Measurements from ENCODE around the gene WDFY1. TPM values are rescaled to one million over a fixed set of nuclear protein-coding genes. Genes with fewer than 3 reads are reported as not detected.
A peak's percentile ranks its signal among the peaks of the same experiment; 100 is the strongest.

WDFY1 gene
- total and polyA plus RNA-seq, 11 donors: 5.6 to 30.5 (median 14.2) TPM

- no peaks in the 10 kb centered on the region for H3K9me3 ChIP-seq
- H3K4me1 ChIP-seq: peaks cover 0 to 17% (median 0%) of the 10 kb centered on the region in 12 donors
- no peaks in the 10 kb centered on the region for H3K27me3 ChIP-seq
- WGBS, 4 donors: 0 to 53% (median 2%) methylated on average over 2 of the region's 2 CpGs
- peak overlapping the region in 1 of 12 donors; percentile 7 for H3K27ac ChIP-seq
- intact Hi-C loops (cut with DNase I): no loop called here
- H3K4me3 ChIP-seq: no peak overlapping the region
- no peak for DNase-seq
- TF ChIP-seq POLR2A (IDR thresholded peaks at IDR 0.05): no peak
- no peak for TF ChIP-seq CTCF (IDR thresholded peaks at IDR 0.05)
- ATAC-seq: no peak
- peaks cover 0 to 96% (median 80%) of the 10 kb centered on the region in 9 donors for H3K36me3 ChIP-seq
Measured at GRCh38 chr2:223886726-223887125, 58.4 kb downstream of the WDFY1 start.

- Histone ChIP-seq H3K4me3 (no peak overlapping the region), H3K9me3 (no peaks in the 10 kb centered on the region), H3K4me1 (peaks cover 0 to 13% (median 0%) of the 10 kb centered on the region in 12 donors), H3K27ac (no peak overlapping the region), H3K36me3 (peaks cover 0 to 96% (median 88%) of the 10 kb centered on the region in 9 donors), H3K27me3 (no peaks in the 10 kb centered on the region)
- no peak for TF ChIP-seq CTCF (IDR thresholded peaks at IDR 0.05)
- no peak for TF ChIP-seq POLR2A (IDR thresholded peaks at IDR 0.05)
- no peak for DNase-seq
- intact Hi-C loops (cut with DNase I): no loop called here
- 90 to 93% (median 92%) methylated on average over 3 of the region's 3 CpGs for WGBS, 4 donors
- ATAC-seq: no peak
Measured at GRCh38 chr2:223884399-223884798, 60.7 kb downstream of the WDFY1 start.

GRCh38 chr2:223882715-223883114, 62.4 kb downstream of the WDFY1 start:
- TF ChIP-seq POLR2A (IDR thresholded peaks at IDR 0.05) (no peak), CTCF (IDR thresholded peaks at IDR 0.05) (no peak)
- 93 to 97% (median 96%) methylated on average over 5 of the region's 5 CpGs for WGBS, 4 donors
- H3K27me3 ChIP-seq: no peaks in the 10 kb centered on the region
- ATAC-seq (no peak), DNase-seq (no peak)
- H3K9me3 ChIP-seq: no peaks in the 10 kb centered on the region
- H3K4me3 ChIP-seq: no peak overlapping the region
- intact Hi-C loops (cut with DNase I): no loop called here
- no peak overlapping the region for H3K27ac ChIP-seq
- H3K36me3 ChIP-seq: peaks cover 0 to 100% (median 96%) of the 10 kb centered on the region in 9 donors
- peaks cover 0 to 7% (median 0%) of the 10 kb centered on the region in 12 donors for H3K4me1 ChIP-seq

- ATAC-seq: no peak
- H3K36me3 ChIP-seq: peaks cover 0 to 100% (median 99%) of the 10 kb centered on the region in 9 donors
- WGBS, 4 donors: 70 to 80% (median 77%) methylated on average over 4 of the region's 4 CpGs
Measured at GRCh38 chr2:223880796-223881195, 64.3 kb downstream of the WDFY1 start.

More at GRCh38 chr2:223880796-223881195, 64.3 kb downstream of the WDFY1 start:
- Histone ChIP-seq H3K27ac (no peak overlapping the region), H3K4me1 (no peaks in the 10 kb centered on the region), H3K27me3 (no peaks in the 10 kb centered on the region), H3K9me3 (no peaks in the 10 kb centered on the region), H3K4me3 (no peak overlapping the region)
- DNase-seq: no peak
- TF ChIP-seq POLR2A (IDR thresholded peaks at IDR 0.05) (no peak), CTCF (IDR thresholded peaks at IDR 0.05) (no peak)
- intact Hi-C loops (cut with DNase I): no loop called here

Measured in heart left ventricle (tissue), 16 donors.